ENCODE results near the gene CLDN34. TPM values are rescaled to one million over a fixed set of nuclear protein-coding genes. Genes with fewer than 3 reads are reported as not detected.

Gene CLDN34
- total RNA-seq, 1 donor from 2014 or later, result not detected

GRCh38 chrX:9995855-9996339 lies 28.7 kb downstream of the CLDN34 start:
- H3K27ac ChIP-seq, result no peak overlapping the region
- H3K9me3 ChIP-seq, result no peaks in the 10 kb centered on the region
- no peaks in the 10 kb centered on the region for H3K4me1 ChIP-seq
- no peaks in the 10 kb centered on the region for H3K27me3 ChIP-seq
- no peak overlapping the region for H3K4me3 ChIP-seq
- intact Hi-C loops (cut with DNase I), result loop anchor here (1.0 kb wide), 1 partner anchor 123 kb away; no protein-coding TSS in a partner anchor
- DNase-seq (ENCODE audit: low spot score in 2 of 2), result peak in 1 of 2 donors; percentile 90
- peak; percentile 88 to 91 (median 89) for TF ChIP-seq CTCF (IDR thresholded peaks at IDR 0.05)
- H3K36me3 ChIP-seq, result no peaks in the 10 kb centered on the region

- no peak for TF ChIP-seq CTCF (IDR thresholded peaks at IDR 0.05)
- Histone ChIP-seq H3K27me3 (no peaks in the 10 kb centered on the region), H3K4me1 (no peaks in the 10 kb centered on the region), H3K9me3 (no peaks in the 10 kb centered on the region), H3K4me3 (no peak overlapping the region), H3K36me3 (no peaks in the 10 kb centered on the region), H3K27ac (no peak overlapping the region)
- no peak for DNase-seq (ENCODE audit: low spot score in 2 of 2)
- intact Hi-C loops (cut with DNase I), result no loop called here
Observed at GRCh38 chrX:9997041-9997440, 29.9 kb downstream of the CLDN34 start.

DNA sequence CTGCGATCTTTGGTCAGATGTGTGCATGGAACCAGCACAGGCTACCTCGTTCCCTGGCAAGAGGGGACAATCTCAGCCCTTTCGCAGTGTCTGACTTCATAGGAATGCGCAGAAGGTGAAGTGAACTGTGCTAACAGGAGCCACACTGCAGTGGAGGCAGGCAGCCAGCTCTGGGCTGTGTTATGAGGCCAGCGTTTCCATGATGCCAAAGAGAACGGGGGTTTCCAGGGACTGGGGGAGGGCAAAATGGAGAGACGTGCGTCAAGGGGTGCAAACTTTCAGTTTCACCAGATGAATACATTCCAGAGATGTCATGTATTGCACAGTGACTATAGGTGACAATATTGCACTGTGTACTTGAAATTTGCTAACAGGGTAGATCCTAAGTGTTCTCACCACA lies 30.4 kb downstream of the CLDN34 start:
- DNase-seq (ENCODE audit: low spot score in 2 of 2), result no peak
- intact Hi-C loops (cut with DNase I), result no loop called here
- Histone ChIP-seq H3K27ac (no peak overlapping the region), H3K9me3 (no peaks in the 10 kb centered on the region), H3K27me3 (no peaks in the 10 kb centered on the region), H3K36me3 (no peaks in the 10 kb centered on the region), H3K4me1 (no peaks in the 10 kb centered on the region), H3K4me3 (no peak overlapping the region)
- no peak for TF ChIP-seq CTCF (IDR thresholded peaks at IDR 0.05)

- no peak for TF ChIP-seq CTCF (IDR thresholded peaks at IDR 0.05)
Observed at GRCh38 chrX:10001496-10001895, 34.3 kb downstream of the CLDN34 start.

GRCh38 chrX:10004832-10005475 lies 37.8 kb downstream of the CLDN34 start:
- no peaks in the 10 kb centered on the region for H3K9me3 ChIP-seq
- no peaks in the 10 kb centered on the region for H3K4me1 ChIP-seq
- no peak overlapping the region for H3K4me3 ChIP-seq
- H3K27ac ChIP-seq, result no peak overlapping the region
- H3K36me3 ChIP-seq, result no peaks in the 10 kb centered on the region
- intact Hi-C loops (cut with DNase I), result no loop called here
- no peaks in the 10 kb centered on the region for H3K27me3 ChIP-seq
- no peak for DNase-seq (ENCODE audit: low spot score in 2 of 2)
- no peak for TF ChIP-seq CTCF (IDR thresholded peaks at IDR 0.05)

More at GRCh38 chrX:10001496-10001895, 34.3 kb downstream of the CLDN34 start:
- intact Hi-C loops (cut with DNase I), result no loop called here
- Histone ChIP-seq H3K36me3 (no peaks in the 10 kb centered on the region), H3K27me3 (no peaks in the 10 kb centered on the region), H3K4me1 (no peaks in the 10 kb centered on the region), H3K9me3 (no peaks in the 10 kb centered on the region), H3K27ac (no peak overlapping the region), H3K4me3 (no peak overlapping the region)
- DNase-seq (ENCODE audit: low spot score in 2 of 2), result no peak
